ENCODE data around the gene IFIT3.
"Not testable (repeated sequence)": the region's sequence is repeated elsewhere in the genome, so short reads cannot be mapped to it uniquely, and the experiment has no call there.

IFIT3 gene

DNA sequence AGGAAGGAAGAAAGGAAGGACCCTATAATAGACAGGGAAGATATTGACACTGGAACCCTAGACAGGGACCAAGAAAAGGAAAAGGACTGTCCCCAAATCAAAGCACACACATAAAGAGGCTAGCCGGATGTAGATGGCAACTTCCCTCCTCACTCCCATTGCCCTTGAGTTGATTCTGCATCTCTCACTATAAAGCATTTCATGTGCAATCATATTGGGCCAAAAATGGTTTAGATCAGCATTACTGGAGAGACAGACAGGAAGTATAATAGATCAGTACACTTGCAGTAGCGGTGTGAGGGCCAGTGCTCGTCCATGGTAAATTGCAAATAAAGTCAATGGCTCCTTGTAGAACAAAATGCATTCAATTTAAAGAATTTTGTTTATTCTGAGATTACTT, 8.4 kb downstream of the IFIT3 start:
- no peak for DNase-seq
- no peak for ATAC-seq

DNA sequence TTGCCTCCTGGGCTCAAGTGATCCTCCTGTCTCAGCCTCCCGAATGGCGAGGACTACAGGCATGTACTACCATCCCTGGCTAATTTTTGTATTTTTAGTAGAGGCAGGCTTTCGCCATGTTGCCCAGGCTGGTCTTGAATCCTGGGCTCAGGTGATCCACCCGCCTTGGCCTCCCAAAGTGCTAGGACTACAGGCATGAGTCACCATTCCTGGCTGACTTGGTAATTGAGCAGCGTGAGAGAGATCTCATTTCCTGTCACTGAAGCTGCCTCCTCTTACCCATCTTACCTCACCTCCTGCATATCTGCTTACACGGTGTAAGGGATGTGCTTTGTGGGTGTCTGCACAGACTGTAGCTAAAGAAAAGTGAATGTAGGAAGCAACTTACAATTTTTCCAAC, 9.7 kb downstream of the IFIT3 start:
- DNase-seq (peak; percentile 27), ATAC-seq (peak; percentile 51)

DNA sequence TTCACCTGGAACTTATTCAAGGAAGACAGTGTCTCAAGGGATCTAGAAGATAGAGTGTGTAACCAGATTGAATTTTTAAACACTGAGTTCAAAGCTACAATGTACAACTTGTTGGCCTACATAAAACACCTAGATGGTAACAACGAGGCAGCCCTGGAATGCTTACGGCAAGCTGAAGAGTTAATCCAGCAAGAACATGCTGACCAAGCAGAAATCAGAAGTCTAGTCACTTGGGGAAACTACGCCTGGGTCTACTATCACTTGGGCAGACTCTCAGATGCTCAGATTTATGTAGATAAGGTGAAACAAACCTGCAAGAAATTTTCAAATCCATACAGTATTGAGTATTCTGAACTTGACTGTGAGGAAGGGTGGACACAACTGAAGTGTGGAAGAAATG, 10.9 kb downstream of the IFIT3 start:
- ATAC-seq: no peak
- no peak for DNase-seq

DNA sequence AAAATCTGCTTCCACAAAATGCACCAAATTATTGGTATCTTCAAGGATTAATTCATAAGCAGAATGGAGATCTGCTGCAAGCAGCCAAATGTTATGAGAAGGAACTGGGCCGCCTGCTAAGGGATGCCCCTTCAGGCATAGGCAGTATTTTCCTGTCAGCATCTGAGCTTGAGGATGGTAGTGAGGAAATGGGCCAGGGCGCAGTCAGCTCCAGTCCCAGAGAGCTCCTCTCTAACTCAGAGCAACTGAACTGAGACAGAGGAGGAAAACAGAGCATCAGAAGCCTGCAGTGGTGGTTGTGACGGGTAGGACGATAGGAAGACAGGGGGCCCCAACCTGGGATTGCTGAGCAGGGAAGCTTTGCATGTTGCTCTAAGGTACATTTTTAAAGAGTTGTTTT, 12.1 kb downstream of the IFIT3 start:
- DNase-seq: no peak
- no peak for ATAC-seq

DNA sequence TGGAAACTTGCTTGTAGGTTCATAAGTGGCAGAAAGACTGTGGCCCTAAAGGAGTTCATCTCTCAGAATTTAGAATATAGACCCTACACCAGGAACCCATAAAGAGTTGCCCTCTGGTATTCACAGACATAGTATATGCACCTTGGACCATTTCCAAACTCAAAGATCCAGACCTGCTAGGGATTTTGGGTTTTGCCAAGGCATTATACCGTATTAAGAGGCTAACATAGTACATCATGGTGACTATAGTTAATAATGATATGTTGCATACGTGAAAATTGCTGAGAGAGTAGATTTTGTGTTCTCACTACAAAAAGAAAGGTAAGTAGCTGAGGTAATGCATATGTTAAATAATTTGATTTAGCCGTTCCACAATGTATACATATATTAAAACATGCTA, 13.9 kb downstream of the IFIT3 start:
- ATAC-seq: no peak
- no peak for DNase-seq

DNA sequence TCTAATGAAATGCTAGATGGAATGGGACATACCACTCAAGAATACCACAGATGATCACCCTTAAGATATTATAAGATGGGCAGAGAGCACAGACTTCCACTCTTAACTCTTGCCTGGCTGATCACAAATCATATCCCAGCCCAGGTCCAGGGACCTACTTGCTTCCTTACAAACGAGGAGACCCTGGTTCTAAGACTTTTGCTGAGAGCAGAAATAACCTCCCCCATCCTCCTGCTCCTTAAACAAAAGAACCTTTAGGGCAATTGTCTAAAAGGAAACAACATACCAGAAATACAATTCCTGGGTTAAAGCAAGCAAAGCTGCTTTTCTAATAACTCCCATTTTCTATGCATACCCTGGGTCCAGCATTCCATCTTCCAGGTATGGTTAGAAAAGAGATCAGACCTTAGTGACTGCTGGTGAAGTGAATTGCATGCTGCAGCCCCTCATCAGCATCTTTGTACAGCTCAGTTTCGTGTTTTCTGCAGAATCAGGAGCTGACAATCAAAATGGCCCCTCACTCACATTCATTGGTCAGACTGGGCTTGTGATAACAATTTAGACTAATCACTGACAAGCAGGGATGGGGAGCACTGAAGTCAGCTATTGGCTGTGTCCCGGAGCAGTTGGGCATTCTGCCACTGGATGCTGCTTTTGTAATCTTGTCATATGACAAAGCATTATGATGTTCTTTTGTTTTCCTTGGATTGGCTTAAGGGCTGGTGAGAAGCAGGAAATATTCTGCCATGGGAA, 14.6 kb downstream of the IFIT3 start:
- DNase-seq: no peak
- no peak for ATAC-seq

DNA sequence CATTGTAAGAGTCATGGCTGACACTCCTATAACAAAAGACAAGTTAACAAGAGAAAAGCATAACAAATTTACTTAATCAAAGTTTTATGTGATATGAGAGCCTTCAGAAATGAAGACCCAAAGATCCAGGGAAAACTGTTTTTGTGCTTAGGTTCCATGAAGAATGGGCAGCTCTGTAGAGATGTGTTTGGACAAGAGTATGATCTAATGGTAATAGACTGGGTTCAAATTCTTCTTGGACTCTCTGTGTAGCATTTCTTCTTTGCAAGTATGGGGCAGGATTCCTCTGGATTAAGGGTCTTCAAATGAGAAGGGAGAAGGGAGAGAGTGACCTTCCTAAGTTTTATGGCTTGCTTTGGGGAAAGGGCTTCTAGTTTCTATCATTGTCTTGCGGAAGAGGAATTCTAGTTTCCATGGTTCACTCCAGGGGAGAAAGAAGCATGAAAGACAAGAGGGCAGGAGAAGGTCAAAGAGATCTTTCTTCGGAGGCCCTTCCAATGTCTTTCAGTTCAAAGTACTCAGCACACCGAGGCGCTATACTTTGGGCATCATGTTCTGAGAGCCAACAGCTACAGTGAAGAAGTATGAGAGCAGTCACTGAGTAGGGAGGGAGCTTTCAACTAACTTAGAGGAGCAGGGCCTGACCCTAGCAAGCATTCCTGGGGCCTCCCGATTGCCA, 15.4 kb downstream of the IFIT3 start:
- no peak for DNase-seq
- no peak for ATAC-seq

DNA sequence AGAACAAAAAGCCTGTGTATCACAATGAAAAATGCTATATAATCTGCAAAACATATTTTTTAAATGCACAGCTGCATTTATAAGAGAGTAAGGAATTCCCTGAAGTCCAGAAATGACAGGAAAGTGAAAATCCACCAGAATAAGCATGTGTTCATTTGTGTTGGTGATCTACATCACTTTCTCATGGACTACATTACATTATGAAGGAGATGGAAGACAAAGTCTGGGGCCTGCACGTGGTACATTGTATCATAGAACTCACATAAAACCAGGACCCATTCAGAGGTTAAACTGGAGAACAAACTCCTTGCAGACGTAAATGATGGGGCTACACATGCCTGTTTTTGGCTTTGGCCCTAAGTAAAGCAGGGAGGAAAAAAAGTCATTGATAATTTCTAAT, 16.4 kb downstream of the IFIT3 start:
- DNase-seq: no peak
- ATAC-seq: no peak

DNA sequence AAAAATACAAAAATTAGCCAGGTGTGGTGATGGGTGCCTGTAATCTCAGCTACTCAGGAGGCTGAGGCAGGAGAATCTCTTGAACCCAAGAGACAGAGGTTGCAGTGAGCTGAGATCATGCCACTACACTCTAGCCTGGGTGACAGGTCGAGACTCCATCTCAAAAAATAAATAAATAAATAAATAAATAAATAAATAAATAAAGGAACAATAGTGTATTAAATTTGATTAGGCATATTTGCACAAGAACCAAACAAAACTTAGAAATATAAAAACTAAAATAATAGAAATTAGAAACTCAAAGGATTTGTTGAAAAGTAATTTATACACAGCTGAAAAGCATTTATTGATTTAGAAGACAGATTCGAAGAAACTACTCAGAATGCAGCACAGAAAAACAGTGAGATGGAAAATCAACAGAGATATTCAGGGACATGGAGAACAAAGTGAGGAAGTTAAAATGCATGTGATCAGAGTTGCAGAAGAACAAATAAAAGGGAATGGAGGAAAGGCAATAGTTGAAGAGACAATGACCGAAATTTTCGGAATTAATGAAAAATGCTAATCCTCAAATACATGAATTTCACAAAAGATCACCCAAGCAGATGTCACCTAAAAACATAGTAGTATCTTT, 17.7 kb downstream of the IFIT3 start:
- no peak for DNase-seq
- ATAC-seq: no peak

DNA sequence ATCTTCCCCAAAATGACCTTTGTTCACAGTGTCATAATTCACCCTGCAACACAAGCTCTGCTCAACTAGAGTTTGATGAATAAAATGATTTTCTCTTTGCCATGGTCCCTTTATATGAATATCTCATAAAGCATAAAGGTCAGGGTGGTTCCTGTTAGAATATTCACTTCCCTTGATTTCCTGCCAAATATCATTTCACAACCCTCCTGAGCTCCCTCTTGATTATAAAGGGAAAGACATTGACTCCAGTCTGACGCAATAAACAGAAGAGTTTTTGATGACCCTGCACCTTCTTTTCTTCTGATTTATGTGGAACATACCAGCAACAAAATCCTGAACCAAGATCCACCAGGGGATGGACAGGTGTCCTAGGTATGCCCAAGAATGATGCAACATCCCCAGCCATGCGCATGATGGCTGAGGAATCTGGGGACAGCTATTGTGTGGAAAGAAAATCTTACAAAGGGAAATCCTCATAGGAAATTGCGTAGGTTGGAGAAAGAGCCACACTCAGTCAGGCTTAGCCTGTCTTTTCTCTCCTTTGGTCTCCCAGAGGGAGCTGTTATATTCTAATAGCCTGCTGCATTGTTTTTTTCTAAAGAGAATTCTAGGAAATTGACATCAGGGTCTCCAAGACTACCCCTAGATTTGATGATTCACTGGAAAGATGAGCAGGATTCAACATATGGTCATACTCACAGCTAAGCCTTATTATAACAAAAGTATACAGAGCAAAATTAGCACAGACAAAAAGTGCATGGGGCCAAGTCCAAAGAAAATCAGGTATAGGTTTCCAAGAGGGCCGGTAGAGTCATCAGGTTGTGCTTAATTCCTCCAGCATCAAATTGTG, 18.8 kb downstream of the IFIT3 start:
- ATAC-seq (peak; percentile 31), DNase-seq (no peak)

DNA sequence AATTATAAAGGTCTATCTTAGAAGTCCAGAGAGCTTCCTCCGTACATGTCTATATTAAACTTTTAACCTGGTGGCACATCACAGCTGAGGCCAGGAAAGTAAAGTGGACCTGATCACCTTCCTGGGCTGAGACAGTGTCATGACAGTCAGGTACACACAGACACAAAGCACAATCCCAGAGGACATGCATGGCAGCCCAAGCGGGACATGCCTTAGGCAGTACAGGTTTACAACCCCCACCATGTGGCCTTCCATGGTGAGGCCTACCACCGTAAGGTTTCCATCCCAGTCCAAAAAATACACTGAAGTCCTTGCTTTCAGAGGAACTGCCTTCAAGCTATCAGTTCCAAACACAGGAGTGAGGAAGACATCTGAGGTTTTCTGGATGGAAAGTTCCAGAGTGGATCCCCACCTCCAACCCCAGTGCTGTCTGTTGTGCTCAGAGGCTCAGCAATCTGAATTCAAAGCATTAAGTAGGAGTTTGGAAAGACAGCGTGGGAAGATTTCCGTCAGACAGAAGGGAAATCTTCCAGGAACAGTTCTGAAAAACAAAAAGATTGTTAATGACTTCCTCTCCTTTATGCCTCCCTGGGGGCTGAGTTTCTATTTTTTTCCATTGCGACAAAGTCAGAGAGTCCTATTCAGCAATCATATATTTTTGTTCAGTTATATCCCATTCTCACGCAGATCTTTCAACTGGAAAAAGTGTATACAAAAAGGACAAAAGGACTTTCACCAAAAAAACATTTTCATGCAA, 20.1 kb downstream of the IFIT3 start:
- DNase-seq (no peak), ATAC-seq (no peak)

DNA sequence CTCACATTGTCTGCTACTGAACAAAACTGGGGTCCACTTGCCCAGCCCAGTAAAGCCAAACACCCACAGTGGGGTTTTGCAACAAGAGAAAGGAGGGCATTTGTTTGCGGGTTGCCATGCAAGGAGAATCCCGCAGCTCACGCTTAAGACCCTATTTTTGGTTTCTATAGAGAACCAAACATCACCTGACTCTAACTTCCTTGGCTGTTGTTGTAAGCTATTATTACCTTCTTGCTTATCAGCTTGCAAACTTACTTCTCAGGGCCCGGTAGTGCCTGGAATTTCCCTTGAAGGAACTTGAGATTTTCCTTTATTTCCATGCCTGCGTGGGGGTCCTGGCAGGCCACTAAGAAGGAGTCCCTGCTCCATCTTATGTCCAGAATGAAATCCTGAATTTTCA, 20.7 kb downstream of the IFIT3 start:
- no peak for DNase-seq
- no peak for ATAC-seq

DNA sequence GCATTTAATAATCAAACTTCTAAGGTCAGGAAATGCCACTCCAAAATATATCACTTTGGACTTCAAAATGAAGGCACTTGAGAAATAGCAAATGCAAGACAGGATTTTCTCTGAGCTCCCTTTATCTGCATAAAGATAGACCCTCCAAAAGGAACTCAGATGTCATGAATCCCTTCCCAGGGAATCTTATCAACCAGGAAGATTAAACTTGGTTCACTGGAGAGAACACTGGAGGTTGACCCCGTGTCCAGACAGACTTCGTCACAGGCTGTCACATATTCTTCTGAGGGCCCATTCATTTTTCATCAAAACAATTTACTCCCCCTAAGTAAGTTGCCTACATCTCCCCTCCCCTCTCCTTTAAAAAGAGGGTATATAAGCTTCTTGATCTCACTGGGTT, 21.2 kb downstream of the IFIT3 start:
- DNase-seq: no peak
- no peak for ATAC-seq

DNA sequence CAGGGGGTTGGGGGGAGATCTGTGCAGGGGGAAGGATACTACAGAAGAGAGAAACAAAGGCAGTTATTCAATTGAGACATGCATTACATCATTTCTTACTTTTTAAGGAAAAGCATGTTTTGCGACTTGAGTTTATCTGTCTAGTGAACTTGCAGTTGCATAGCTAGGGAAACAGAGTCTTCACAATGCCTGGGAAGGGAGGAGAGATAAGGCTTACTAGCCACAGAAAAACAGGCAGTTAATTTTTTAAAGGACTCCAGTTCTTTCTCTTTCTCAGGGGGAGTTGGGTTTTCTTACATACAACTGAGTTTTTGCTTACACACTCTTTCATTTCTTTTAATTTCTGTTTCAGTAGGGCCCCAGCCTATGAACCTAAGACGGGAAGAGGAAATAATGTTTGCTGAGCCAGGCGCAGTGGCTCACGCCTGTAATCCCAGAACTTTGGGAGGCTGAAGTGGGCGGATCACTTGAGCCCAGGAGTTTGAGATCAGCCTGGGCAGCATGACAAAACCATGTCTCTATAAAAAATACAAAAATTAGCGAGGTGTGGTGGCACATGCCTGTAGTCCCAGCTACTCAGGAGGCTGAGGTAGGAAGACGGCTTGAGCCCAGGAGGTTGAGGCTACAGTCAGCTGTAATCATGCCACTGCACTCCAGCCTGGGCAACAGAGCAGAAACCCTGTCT, 23.0 kb downstream of the IFIT3 start:
- DNase-seq, ATAC-seq: not testable (repeated sequence)

DNA sequence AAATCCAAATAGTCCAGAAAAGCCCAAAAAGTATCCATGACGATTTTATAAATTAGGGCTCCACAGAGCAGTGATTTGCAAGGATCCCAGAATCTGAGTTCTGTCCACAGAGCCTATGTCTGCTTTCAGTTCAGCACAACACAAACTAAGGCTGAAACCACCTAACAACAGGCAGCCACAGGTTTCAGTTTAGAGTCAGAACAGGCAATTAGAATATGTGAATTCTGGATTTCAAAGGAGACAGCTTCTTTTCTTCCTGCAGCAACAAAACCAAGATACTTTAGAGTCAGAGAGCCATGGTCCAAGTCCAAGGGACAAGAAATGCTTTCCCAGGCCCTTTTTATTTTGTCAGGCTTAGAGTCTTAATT, 23.6 kb downstream of the IFIT3 start:
- peak; percentile 37 for ATAC-seq
- no peak for DNase-seq

DNA sequence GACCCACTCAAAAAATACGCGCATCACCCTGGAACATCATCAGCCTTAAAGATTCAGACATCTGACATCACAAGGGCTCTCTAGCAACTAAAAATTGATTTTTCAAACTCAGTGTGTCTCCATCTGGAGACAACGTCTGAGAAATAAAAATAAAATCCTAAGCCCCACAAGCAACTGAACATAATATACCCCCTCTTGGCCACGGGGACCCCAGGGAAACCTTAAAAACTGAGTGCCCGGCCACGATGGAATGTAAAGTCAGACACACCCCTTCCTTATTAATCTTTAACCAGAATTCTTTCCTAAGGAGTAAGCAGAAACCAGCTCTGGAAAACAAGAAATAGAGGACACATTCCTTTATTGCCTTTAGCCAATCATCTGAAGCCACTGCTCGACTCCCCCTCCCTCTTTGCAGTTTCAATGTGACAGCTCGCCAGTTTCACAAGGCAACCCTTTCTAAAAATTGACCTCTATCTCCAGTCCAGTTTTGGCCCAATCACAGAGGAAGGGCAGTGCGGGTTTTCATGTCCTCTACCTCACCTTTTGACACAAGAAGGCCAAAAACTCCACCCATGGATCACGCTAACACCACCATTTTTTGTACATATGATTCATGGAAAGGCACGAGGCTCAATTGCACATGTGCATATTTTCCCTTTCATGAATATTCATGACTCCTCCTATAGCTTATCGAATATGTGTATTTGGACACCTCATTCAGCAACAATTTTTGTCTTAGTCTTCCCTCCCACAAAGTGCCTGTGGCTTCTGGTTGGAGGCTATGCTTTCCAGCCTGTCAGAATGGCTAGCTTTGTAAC, 24.2 kb downstream of the IFIT3 start:
- ATAC-seq (no peak), DNase-seq (no peak)

DNA sequence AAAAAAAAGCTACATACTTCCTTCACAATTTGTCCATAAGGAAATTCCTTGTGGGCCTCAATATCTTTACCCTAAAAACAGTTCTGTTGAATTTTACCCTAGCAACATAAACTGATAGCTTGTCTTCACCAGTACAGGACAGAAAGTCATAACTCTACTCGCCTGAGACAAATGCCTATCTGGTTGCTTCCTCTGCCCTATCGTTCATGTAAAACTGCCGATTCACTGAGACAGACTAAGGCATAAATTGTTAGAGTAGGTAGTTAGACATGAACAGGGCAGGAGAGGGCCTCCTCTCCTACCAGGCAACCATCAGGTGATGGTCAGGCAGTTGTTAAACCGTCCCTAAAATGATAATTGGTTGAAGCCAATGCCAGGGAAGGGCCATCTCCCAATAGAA, 25.0 kb downstream of the IFIT3 start:
- DNase-seq: no peak
- no peak for ATAC-seq

DNA sequence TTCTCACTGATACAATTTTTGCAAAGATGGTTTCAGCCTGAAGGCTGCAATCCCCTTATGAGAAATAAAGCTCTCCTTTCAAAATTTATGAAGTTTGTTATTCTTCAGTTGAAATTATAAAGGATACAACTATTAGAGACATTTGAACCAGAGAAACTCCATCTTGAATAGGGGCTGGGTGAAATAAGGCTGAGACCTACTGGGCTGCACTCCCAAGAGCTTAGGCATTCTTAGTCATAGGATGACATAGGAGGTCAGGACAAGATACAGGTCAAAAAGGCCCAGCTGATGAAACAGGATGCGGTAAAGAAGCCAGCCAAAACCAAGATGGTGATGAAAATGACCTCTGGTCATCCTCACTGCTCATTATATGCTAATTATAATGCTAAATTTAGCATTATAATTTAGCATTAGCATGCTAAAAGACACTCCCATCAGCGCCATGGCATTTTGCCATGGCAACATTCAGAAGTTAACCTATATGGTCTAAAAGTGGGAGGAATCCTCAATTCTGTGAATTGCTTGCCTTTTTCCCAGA, 27.7 kb downstream of the IFIT3 start:
- no peak for DNase-seq
- ATAC-seq: no peak

DNA sequence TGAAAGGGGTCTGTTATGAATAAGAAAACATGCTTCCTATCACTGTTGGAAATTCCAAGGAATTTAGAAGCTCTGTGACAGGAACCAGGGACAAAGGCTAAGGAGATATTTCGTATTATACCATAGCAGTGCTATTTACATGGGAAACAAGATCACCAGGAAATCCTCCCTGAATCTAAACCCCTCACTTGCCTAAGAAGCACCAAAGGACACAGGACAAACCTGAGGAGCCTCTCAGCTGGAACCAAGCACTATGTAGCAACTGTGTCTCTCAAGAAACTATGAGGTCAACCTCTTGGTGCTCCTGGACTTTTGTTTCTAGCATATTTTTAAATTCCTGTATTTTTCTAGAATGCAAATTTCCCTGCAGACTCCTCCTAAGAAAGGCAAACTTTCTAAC, 29.3 kb downstream of the IFIT3 start:
- no peak for ATAC-seq
- no peak for DNase-seq

DNA sequence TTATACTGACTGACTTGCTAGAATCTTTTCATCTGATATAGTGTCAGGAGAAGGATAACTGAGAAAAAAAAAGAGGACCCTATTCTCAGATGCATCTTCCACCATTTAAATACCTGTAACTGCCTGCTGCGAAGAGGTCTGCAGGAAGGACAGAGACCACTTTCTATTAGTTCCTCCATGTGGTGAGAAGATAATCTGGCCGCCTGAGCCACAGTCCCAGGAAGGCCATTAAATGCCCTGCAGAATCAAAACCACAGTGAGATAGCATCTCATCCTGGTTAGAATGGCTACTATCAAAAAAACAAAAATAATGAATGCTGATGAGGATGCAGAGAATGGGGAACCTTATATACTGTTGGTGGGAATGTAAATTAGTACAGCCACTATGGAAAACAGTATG, 30.2 kb downstream of the IFIT3 start:
- DNase-seq: no peak
- ATAC-seq: no peak

Data from stimulated activated naive CD8-positive, alpha-beta T cell treated with anti-CD3 and anti-CD28 coated beads, Interleukin-15, Interleukin-2, amounts not matched to agents 100 U/mL and 50 U/mL, for 24 hours (primary cell).